Activated CD4-positive, alpha-beta T cell treated with anti-CD3 and anti-CD28 coated beads, Interleukin-2, amount 50 U/mL, for 16 hours (primary cell): ENCODE measurements around the gene C3orf18.
"Not testable (repeated sequence)": the region's sequence is repeated elsewhere in the genome, so short reads cannot be mapped to it uniquely, and the experiment has no call there.

ENCODE experiments used
- DNase-seq: peaks from one replicate; pipeline ENCODE4 v3.0.0-alpha.2; 2020

The C3orf18 gene

GRCh38 chr3:50519471-50520089 is 48.0 kb downstream of the C3orf18 start:
- DNase-seq: peak; percentile 73

- no peak for DNase-seq
Observed at GRCh38 chr3:50518436-50518835, 49.1 kb downstream of the C3orf18 start.

GRCh38 chr3:50517721-50518206 is 49.8 kb downstream of the C3orf18 start:
- no peak for DNase-seq

- no peak for DNase-seq
Observed at GRCh38 chr3:50516440-50516871, 51.1 kb downstream of the C3orf18 start.

GRCh38 chr3:50515565-50516439 is 51.7 kb downstream of the C3orf18 start:
- DNase-seq: no peak

GRCh38 chr3:50512908-50513307 is 54.6 kb downstream of the C3orf18 start:
- DNase-seq: not testable (repeated sequence)

GRCh38 chr3:50512131-50512530 is 55.4 kb downstream of the C3orf18 start:
- no peak for DNase-seq

- DNase-seq: no peak
Observed at GRCh38 chr3:50510325-50510724, 57.2 kb downstream of the C3orf18 start.

- no peak for DNase-seq
Observed at GRCh38 chr3:50509715-50510114, 57.8 kb downstream of the C3orf18 start.

- DNase-seq: no peak
Observed at GRCh38 chr3:50508821-50509220, 58.7 kb downstream of the C3orf18 start.
